HG02642 (cell line): ENCODE results near the gene RHBDL2.
"Not testable (repeated sequence)": the region's sequence is repeated elsewhere in the genome, so short reads cannot be mapped to it uniquely, and the experiment has no call there.

Experiments
- ATAC-seq: cut with Tn5 transposase; IDR thresholded peaks from one replicate; pipeline ENCODE4 v1.9.1; 2021; ENCODE audit warnings: mild to moderate bottlenecking; ENCODE audit not compliant: unreplicated experiment, poor library complexity

The RHBDL2 gene

DNA sequence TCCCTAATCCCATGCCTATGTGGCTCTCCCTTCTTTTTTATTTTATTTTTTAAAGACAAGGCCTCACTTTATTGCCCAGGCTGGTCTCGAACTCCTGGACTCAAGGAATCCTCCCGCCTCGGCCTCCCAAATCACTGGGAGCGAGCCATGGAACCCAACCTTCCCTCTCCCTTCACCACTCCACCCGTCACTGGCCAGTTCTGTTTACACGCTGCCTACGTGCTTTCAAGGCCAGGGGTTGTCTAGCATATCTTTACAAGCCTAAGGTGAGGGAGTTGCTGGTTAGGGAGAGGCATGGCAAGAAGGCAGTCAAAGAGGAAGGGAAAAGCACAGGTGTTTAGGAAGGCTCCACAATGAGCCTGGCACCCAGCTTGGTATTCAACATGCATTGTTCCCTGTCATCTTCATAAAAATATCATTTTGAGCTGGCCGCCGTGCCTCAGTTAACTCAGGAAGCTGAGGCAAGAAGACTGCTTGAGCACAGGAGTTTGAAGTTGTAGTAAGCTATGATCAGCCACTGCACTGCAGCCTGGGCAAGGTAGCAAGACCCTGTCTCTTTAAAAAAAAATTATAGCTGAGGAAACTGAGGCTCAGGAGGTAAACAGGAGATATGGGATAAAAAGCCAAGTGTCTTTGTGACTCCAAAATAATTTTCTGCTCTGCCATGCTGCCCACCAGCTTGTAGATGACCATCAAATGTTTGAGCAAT lies 1.1 kb downstream of the RHBDL2 start:
- ATAC-seq = no peak

DNA sequence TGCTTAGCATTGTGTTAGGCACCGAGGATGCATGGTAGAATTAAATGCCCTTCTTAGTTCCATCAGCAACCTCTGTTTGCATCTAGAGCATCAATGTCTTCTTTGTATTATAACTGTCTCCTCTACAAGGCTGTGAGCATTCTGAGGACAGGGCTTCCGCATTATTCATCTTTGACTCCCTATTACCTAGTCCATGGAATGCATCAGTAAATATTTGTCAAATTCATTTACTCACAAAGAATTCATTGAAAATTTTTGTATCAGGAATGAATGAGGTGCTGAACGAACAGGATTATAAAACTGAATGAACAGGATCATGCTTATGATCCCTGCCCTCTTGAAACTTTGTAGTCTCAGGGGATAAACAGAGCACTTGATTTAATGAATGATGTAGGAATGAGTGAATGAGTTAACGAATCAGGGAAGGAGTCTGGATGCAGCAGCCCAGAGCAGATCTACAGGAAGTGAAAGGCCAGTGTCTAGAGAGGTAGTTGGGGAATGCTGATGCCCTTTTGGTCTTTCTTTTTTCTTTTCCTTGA lies 2.8 kb downstream of the RHBDL2 start:
- ATAC-seq = no peak

DNA sequence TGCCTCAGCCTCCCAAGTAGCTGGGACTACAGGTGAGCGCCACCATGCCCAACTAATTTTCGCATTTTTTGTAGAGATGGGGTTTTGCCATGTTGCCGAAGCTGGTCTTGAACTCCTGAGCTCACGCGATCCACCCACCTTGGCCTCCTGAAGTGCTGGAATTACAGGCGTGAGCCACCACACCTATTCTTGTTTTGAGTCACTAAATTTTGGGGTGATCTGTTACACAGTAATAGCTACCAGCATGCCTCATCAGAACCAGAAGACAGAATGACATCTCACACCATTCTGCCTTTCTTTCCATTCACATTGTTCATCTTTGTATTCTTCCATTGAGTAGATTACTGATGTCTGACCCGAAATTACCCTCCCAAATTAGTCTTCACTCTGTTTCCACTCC lies 9.1 kb downstream of the RHBDL2 start:
- no peak for ATAC-seq

DNA sequence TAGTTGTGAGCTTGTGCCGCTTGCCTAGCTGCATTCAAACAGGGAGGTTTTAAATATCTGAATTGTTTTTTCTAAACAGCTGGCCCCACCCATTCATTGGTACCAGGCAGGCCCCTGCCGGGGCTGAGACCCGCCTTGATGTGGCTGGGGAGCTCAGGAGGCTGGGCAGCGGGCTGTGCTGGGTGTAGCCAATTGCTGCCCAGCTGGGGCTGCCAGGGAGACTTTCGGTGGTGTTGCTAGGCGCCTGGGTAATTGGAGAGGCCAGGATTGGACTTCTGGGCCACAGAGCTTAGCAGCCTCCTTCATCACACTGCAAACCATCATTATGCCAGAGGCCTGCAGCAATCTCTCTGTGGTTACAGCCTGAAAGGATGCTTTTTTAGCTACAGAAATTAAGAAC lies 12.2 kb downstream of the RHBDL2 start:
- no peak for ATAC-seq

DNA sequence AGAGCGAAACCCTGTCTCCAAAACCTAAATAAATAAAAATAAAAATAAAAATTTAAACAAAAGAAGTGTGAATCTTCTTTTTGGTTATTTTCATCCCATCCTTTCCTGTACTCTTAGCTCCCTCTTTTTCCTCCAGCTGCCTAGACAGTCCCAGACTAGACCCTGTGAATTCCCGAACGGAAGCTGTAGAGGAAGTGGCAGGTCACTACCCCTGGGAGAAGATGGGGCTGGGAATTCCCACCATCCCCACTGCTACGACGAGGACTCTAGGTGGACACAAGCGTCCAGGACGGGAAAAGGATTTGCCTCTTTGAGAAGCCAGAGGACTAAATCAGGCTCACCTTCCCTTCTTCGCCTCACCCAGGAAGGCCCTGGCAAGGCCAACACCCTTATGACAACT lies 12.6 kb downstream of the RHBDL2 start:
- ATAC-seq = no peak

DNA sequence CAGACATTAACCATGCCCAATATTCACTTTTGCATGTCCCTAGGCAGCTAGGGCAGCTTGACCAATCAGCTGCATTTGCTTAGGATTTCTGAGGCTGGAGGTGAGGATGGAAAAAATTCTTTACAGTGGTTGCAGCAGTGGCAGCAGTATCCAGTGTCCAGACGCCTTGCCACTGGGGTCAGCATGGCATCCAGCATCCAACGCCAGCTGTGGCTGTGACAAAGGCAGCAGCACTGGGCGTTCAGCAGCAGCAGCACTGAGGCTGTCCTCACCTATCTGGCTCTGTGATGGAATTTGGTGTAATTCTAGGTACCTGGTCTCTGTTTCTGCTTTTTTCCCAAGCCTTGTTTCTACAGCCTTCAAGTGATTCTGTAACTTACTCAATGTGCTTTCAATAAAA lies 15.5 kb downstream of the RHBDL2 start:
- ATAC-seq = no peak

DNA sequence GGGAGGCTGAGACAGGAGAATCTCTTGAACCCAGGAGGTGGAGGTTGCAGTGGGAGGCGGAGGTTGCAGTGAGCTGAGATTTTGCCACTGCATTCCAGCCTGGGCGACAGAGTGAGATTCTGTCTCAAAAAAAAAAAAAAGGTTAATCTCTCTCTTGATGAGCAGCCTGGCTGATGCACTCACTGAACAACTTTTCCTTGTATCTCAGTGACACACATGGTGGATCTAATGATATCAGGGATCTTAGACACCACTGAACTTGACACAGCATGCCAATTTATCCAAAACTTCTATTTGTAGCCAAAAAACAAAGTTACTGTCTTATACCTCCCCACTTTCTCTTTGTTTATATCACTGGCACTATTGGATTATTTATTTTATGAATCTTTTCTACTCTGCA lies 16.2 kb downstream of the RHBDL2 start:
- ATAC-seq = no peak

DNA sequence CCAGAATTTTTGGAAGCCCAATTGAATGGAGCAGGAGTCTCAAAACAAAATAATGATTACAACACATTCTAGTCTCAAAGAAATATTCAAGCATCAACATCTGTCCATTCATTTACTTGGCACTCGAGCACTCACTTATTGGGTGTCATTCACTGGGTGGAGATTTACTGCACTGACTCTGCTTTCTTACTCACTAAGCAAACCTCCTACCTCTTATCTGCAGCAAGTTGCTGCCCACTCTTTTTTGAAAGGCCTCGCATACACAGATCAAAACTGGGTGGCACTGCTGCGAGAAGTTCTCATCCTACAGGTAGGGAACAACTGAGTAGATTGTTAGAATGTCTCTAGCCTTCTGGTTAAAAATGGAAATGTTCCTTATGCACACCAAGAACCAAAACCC lies 18.0 kb downstream of the RHBDL2 start:
- no peak for ATAC-seq

DNA sequence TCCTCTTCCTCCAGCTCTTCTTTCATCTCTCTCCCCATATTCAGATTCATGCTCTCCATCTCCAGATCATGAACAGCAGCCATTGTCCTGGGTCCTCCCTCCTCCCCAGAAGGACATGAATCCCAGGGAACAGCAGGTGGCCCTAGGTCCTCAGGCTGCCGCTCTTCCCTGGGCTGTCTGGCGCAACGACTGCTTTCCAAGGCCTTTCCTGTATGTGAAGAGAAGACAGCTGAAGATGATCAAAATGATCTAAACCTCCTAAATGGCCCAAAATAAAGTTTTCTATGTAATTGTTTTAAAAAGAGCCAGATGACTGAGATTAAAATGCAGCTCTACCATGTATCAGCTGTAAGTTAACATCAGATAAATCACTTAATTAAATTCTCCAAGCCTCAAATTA lies 22.5 kb downstream of the RHBDL2 start:
- no peak for ATAC-seq

DNA sequence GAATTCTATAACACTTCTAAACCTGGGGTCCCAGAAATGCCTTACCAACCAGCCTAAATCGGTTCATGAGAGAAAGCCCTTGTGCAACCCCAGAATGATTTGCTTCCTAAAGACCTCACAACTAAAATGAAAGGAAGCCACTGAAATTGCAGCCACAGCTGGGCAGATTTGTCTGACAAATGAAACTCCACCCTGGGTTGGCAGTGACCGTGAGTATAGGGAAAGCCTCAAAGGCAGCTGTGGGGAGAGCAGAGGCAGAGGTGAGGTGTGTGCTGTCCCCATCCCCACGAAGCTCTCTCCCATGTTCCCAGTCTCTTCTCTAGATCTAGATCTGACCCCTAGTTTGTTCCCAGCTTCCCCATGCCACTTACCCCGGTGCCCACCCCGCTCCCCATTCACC lies 23.1 kb downstream of the RHBDL2 start:
- ATAC-seq = no peak

DNA sequence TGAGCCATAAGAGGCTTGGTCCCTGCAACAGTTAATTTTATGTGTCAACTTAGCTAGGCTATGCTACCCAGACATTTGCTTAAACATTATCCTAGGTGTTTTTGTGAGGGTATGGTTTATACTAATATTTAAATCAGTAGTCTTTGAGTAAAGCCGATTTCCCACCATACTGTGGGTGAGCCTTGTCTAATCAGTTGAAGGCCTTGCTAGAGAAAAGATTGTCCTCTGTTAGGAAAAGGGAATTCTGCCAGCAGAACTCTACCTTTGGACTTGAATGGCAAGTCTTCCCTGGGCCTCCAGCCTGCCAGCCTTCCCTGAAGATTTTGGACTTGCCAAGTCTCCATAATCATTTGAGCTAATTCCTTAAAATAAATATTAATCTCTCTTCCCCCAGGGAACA lies 23.9 kb downstream of the RHBDL2 start:
- ATAC-seq = no peak

DNA sequence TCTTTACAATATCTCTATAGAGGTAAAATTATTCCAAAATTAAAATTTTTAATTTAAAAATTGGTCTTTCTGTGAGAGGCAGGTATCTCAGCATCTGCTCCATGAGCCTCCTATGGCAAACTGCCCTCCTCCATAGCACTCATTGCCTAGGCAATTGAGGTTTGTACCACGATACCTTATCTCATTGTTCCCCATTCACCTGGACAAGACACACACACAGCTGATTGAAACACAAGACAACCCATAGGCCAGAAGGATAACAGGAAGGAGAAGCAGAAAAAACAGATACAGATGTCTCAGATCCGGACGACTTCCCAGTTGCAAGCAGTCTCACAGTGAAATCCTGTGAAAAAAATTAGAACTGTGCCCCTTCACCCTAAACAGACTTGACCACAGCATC lies 24.3 kb downstream of the RHBDL2 start:
- no peak for ATAC-seq

DNA sequence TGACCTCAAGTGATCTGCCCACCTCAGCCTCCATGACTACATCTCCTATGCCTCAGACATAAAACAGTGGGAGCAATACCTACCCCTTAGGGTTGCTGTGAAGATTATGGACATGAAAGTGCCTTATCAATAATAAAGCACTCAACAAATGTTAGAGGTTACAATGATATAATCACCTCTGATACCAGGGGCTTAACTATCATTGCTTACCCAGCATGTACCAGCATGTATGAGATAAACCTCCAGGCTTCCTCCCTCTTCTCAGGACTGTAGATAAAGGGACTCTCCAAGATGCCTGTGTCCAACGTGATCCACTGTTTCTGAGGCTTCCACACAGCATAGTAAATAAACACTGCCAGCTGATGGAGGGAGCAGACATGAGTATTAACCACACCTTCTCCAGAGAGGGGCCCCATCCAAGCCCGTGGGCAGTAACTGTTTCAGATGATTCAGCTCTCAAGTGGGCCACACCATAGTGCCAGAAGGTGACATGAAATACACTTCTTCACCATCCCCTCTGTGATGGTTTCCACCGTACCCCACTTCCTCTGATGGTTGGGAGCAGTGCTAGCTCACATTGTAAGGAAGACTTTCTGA lies 26.2 kb downstream of the RHBDL2 start:
- ATAC-seq = no peak

DNA sequence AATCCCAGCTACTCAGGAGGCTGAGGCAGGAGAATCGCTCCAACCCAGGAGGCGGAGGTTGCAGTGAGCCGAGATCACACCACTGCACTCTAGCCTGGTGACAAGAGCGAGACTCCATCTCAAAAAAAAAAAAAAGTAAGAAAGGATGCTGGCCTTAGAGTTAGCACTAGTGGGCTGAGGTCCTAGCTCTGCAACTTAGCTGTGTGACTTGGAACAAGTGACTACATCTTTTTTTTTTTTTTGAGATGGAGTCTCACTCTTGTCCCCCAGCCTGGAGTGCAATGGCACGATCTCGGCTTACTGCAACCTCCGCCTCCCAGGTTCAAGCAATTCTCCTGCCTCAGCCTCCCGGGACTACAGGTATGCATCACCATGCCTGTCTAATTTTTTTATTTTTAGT lies 26.7 kb downstream of the RHBDL2 start:
- not testable (repeated sequence) for ATAC-seq

DNA sequence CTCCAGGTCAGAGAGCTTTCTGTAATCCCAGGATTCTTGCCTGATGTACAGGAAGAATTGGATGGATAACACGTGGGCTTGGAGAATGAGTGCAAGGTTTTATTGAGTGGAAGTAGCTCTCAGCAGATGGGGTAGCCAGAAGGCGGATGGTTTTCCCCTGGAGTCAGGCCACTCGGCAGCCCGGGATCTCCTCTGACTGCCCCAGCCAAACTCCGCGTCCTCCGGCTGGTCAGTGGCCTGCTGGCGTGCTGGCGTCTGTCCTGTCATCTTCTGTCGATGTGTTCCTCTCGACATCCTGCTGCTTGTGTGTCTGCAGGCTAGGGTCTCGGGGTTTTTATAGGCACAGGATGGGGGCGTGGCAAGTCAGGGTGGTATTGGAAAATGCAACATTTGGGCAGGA lies 32.8 kb downstream of the RHBDL2 start:
- no peak for ATAC-seq

DNA sequence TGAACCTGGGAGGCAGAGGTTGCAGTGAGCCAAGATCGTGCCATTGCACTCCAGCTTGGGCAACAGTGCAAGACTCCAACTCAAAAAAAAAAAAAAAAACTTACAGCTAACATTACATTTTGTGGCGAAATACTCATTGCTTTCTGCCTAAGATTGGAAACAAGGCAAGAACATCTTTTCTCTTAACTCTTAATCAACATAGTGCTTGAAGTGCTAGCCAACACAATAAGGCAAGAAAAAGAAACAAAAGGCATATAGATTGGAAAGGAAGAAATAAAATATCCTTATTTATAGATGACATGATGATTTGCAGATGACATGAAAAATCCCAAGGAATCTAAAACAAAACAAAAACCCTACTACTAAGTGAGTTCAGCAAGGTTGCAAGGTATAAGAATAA lies 35.6 kb downstream of the RHBDL2 start:
- no peak for ATAC-seq

DNA sequence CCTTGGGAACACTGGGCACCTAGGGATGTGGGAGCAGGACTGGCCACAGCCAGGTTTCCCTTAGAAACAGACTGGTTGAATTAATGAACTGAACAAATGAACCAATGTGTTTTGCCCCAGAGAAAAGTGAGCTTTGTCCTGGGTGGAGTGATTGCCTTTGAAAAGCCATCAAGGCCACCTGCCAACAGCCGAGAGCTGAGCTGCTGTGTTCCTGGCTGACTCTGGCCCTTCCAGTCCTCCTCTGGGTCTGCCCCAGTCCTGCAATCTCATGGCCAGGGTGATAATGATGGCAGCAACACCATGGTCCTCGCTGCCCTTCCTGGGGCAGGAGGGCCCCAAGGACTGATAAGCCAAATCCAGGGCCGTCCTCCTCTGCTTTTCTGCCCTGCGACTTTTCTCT lies 42.1 kb downstream of the RHBDL2 start:
- no peak for ATAC-seq

DNA sequence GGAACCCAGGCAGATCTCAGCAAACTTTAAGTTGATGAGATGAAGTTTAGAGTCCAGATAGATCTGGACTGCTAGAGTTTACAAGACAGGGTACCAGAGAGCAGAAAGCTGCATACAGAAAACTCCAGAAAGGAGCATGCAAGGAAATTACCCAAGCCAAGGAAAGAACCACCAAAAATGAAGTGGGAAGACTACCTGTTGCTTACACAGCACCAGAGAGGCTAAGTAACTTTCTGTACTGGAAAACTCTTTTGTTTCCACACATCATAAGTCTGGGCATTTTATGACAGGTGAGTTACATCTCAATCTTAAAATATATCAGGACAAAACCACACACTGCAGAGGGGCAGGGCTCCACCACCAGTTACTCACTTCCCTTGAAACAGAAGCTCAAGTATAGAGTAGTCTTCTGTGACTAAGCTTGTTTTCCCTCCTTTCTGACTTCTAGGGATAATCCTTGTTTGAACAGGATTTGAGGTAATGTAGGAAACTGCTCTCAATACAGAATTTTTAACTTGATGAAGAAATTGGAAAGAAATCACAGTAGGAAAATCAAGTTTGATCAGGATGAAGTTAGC lies 42.9 kb downstream of the RHBDL2 start:
- no peak for ATAC-seq

DNA sequence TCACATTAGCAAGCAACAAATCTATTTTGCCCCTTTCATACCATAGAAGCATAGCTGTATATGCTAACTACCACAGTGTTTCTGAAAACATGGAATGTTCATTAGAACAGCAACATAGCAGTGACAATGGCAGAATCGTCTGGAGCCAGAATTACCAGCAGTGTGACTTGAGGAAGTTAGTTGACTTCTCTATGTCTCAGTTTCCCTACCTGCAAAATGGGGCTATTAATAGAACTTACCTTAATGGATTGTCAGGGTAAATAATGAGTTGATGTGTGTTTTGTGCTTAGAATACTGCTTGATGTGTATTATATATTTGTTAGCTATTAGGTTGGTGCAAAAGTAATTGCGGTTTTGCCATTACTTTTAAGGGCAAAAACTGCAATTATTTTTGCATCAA lies 45.5 kb downstream of the RHBDL2 start:
- ATAC-seq = no peak

DNA sequence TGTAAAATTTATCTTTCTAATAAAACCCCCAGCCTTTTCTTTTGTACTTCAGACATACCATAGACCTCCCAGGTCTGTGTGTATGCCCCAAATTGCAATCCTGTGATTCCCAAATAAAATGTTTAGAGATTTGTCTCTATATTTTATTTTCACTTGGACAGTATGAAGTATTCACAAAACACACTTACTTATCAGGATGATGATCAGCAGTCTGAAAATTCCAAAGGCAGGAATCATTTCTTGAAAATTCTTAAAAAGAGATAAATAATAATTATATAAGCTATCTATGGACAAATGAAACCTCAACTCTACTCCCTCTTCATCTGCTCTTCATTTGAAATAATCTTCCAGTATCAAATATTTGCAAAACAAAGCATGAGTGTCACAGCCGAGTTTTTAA lies 48.7 kb downstream of the RHBDL2 start:
- no peak for ATAC-seq

DNA sequence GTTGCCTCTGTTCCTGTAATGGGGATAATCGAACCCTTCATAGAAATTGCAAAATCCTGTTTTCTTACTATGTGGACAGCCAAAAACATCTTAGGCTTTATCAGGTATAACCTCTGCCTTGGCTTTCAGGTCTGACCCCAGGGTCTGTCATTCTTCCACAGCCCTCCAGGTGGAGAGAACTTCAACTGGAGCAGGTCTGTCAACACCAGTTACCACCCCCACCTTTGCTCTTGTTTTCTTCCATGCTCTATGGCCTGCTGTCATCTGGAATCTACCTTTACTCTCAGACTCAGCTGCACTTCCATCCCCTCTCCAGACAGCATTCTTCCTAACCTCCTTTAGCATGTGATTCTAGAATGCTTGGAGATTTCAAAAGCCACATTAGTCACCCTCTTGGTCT lies 49.9 kb downstream of the RHBDL2 start:
- no peak for ATAC-seq

DNA sequence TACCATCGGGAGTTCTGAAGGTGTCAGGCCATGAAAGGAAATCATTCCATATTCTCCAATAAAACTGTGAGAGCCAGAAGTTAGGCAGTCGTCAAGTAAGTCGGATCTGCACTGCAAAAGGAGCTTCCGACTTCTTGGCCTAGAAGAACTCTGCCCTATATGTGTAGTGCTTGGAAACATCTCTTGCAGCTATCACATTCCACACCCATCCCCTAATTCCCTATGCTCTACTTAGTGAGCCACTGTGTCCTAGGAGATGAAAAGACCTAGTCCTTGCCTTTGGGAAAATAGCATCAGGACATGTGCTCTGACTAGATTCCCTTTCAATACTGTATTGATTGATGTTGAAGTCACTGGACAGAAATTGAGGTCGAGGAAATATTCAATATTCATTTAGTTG lies 52.0 kb downstream of the RHBDL2 start:
- no peak for ATAC-seq
